GM23338 (cell line): ENCODE results near the gene CNPY3.

Source experiments
- CREB1 ChIP-seq: fragments of 250-450 bp; sonication (Bioruptor Pico); IDR thresholded peaks from 2 replicates; pipeline ENCODE4 v1.5.0; 2020; ENCODE audit warnings: low read depth, mild to moderate bottlenecking, moderate library complexity
- EZH2 ChIP-seq: fragments of 200-600 bp; sonication (generic); IDR thresholded peaks from one replicate; pipeline ENCODE4 v1.8.0; 2017; ENCODE audit warnings: antibody characterized with exemption, mild to moderate bottlenecking, low read depth; ENCODE audit not compliant: unreplicated experiment
- JUNB ChIP-seq: IDR thresholded peaks from one replicate; pipeline ENCODE4 v1.6.1; 2016; ENCODE audit warnings: antibody characterized with exemption; ENCODE audit not compliant: unreplicated experiment
- POLR2AphosphoS5 ChIP-seq: IDR thresholded peaks from 2 replicates; pipeline ENCODE4 v1.6.1; 2016; ENCODE audit warnings: antibody characterized with exemption, low read depth
- STAT1 ChIP-seq: IDR thresholded peaks from one replicate; pipeline ENCODE4 v1.6.1; 2016; ENCODE audit warnings: antibody characterized with exemption; ENCODE audit not compliant: unreplicated experiment
- TF ChIP-seq, protein P1 (sequence below), 2 experiments: fragments of 200-600 bp in 1 of 2; sonication (generic) in 1 of 2; conservative IDR thresholded peaks; 2 replicates each; pipeline versions ENCODE4 v1.5.1 to v1.6.1; 2016 to 2017; ENCODE audit warnings: antibody characterized with exemption in 2 of 2, low read depth in 2 of 2, mild to moderate bottlenecking in 2 of 2, moderate library complexity in 1 of 2

DNA sequence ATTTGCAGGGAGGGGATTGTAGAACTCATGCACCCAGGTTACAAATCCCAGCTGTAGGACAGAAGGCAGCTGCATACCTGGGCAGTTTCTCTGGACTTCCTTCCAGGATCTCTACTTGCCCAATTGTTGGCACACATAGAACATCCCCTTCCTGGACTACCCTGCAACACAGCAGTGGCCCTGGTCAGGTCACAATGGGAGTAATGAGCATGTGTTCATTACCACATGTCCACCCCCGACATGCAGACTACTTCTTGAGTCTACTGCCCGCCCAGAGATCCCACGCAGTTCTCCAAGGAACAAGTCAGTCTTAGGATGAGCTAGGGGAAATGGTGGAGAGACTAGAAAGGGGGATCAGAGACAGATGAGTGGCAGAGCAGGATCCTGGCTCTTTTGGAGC, 44.6 kb downstream of the CNPY3 start:
- TF ChIP-seq, protein P1, sequence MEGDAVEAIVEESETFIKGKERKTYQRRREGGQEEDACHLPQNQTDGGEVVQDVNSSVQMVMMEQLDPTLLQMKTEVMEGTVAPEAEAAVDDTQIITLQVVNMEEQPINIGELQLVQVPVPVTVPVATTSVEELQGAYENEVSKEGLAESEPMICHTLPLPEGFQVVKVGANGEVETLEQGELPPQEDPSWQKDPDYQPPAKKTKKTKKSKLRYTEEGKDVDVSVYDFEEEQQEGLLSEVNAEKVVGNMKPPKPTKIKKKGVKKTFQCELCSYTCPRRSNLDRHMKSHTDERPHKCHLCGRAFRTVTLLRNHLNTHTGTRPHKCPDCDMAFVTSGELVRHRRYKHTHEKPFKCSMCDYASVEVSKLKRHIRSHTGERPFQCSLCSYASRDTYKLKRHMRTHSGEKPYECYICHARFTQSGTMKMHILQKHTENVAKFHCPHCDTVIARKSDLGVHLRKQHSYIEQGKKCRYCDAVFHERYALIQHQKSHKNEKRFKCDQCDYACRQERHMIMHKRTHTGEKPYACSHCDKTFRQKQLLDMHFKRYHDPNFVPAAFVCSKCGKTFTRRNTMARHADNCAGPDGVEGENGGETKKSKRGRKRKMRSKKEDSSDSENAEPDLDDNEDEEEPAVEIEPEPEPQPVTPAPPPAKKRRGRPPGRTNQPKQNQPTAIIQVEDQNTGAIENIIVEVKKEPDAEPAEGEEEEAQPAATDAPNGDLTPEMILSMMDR (conservative IDR thresholded peaks at IDR 0.05; ENCODE audit: low read depth in 2 of 2), result no peak
- TF ChIP-seq POLR2AphosphoS5, result no peak
- TF ChIP-seq JUNB, result no peak
- TF ChIP-seq CREB1 (CRISPR knock-in tag), result no peak
- TF ChIP-seq EZH2, result no peak
- TF ChIP-seq STAT1, result no peak
